AG20443 (cell line): Measurements from ENCODE around the gene P3H1.
A peak's percentile ranks its signal among the peaks of the same experiment; 100 is the strongest.
"Not testable (repeated sequence)": the region's sequence is repeated elsewhere in the genome, so short reads cannot be mapped to it uniquely, and the experiment has no call there.

ENCODE experiments used
- DNase-seq: peaks from one replicate; pipeline ENCODE4 v3.0.0; 2012; ENCODE audit warnings: low spot score, mixed read lengths

The P3H1 gene

GRCh38 chr1:42773420-42773819, 6.6 kb upstream of the P3H1 start:
- no peak for DNase-seq

- DNase-seq = no peak
Measured at GRCh38 chr1:42769811-42770210, 3.0 kb upstream of the P3H1 start.

GRCh38 chr1:42768172-42768571, 1.3 kb upstream of the P3H1 start:
- no peak for DNase-seq

- DNase-seq = no peak
Measured at GRCh38 chr1:42767510-42768000, 727 bp upstream of the P3H1 start.

GRCh38 chr1:42765832-42766740, 742 bp downstream of the P3H1 start:
- peak; percentile 67 for DNase-seq

GRCh38 chr1:42765269-42765668, 1.6 kb downstream of the P3H1 start:
- DNase-seq = no peak

- DNase-seq = no peak
Measured at GRCh38 chr1:42762269-42762668, 4.6 kb downstream of the P3H1 start.

GRCh38 chr1:42761567-42761966, 5.3 kb downstream of the P3H1 start:
- no peak for DNase-seq

GRCh38 chr1:42759114-42759513, 7.7 kb downstream of the P3H1 start:
- DNase-seq = no peak

- DNase-seq = no peak
Measured at GRCh38 chr1:42758641-42759040, 8.2 kb downstream of the P3H1 start.

GRCh38 chr1:42757892-42758275, 8.9 kb downstream of the P3H1 start:
- DNase-seq = no peak

GRCh38 chr1:42756956-42757891, 9.6 kb downstream of the P3H1 start:
- peak; percentile 74 for DNase-seq

- peak; percentile 56 for DNase-seq
Measured at GRCh38 chr1:42753070-42753469, 13.8 kb downstream of the P3H1 start.

GRCh38 chr1:42752284-42752683, 14.5 kb downstream of the P3H1 start:
- DNase-seq = no peak

- DNase-seq = not testable (repeated sequence)
Measured at GRCh38 chr1:42751511-42752070, 15.2 kb downstream of the P3H1 start.

GRCh38 chr1:42750041-42750440, 16.8 kb downstream of the P3H1 start:
- no peak for DNase-seq

- no peak for DNase-seq
Measured at GRCh38 chr1:42748461-42749410, 18.1 kb downstream of the P3H1 start.

GRCh38 chr1:42748021-42748420, 18.8 kb downstream of the P3H1 start:
- no peak for DNase-seq

- DNase-seq = peak; percentile 38
Measured at GRCh38 chr1:42747125-42747524, 19.7 kb downstream of the P3H1 start.

- no peak for DNase-seq
Measured at GRCh38 chr1:42746436-42747105, 20.3 kb downstream of the P3H1 start.

GRCh38 chr1:42745851-42746250, 21.0 kb downstream of the P3H1 start:
- no peak for DNase-seq
